Bronchial epithelial cell (primary cell): ENCODE results near the gene AGPAT3. TPM values are rescaled to one million over a fixed set of nuclear protein-coding genes. Genes with fewer than 3 reads are reported as not detected.

ENCODE experiments used
- DNase-seq: peaks from one replicate; pipeline ENCODE4 v3.0.0-alpha.2; 2010; ENCODE audit warnings: low read depth
- FAIRE-seq: peaks from 2 replicates; lab custom pipeline; 2011; peaks lifted over from hg19 to GRCh38; lab: Jason Lieb, UNC
- H3K27me3 ChIP-seq: 2 replicates; pipeline ENCODE4 v1.5.1; 2011; ENCODE audit warnings: low read length; ENCODE audit not compliant: control insufficient read depth, insufficient read depth
- H3K36me3 ChIP-seq: 2 replicates; pipeline ENCODE4 v1.5.1; 2011; ENCODE audit warnings: low read length; ENCODE audit not compliant: control insufficient read depth, insufficient read depth
- H3K4me3 ChIP-seq: 2 replicates; pipeline ENCODE4 v1.5.1; 2011; ENCODE audit warnings: mild to moderate bottlenecking, low read depth, low read length, control low read depth
- total RNA-seq: library from RNA; depleted of rRNA; stranded (reverse); fragments of >200 nt; gene quantifications from 2 replicates; pipeline ENCODE4 v1.2.1, GENCODE V29; 2014
- TF ChIP-seq, protein P1 (sequence below): IDR thresholded peaks from 2 replicates; pipeline ENCODE4 v1.5.1; 2011; ENCODE audit warnings: mild to moderate bottlenecking, moderate library complexity, low read length, control low read depth, inconsistent platforms; ENCODE audit not compliant: insufficient read depth, severe bottlenecking

The AGPAT3 gene
- total RNA-seq, 1 donor from 2014 or later: 40.5 TPM

DNA sequence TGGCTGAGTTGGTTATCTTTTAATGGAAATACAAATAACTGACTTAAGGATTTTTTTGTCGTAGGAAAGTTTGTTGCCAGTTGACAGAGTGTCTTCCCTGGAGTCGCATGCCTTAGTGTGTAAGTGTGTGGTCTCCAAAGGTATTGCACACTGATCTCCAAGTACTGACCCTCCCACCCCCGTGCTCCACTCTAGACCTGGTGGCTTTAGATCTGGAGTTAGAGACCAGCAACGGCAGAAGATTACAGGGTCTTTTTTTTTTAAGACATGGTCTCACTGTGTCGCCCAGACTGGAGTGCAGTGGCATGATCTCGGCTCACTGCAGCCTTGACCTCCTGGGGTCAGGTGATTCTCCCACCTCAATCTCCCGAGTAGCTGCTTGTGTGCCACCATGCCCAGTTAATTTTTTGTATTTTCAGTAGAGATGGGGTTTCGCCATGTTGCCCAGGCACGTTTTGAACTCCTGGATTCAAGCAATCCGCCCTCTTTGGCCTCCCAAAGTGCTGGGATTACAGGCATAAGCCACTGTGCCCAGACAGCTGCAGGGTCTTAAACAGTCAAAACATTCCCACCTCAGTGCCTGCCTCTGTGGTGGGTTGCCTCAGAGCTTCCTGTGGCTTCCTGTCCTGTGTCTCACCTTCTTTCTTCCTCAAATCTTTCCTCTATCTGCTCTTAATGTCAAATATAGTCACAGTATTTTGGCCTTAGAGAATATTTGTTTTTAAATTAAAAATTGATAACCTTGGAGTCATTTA is 154.0 kb downstream of the AGPAT3 start:
- no peak overlapping the region for H3K4me3 ChIP-seq
- H3K36me3 ChIP-seq: no peaks in the 10 kb centered on the region
- TF ChIP-seq, protein P1, sequence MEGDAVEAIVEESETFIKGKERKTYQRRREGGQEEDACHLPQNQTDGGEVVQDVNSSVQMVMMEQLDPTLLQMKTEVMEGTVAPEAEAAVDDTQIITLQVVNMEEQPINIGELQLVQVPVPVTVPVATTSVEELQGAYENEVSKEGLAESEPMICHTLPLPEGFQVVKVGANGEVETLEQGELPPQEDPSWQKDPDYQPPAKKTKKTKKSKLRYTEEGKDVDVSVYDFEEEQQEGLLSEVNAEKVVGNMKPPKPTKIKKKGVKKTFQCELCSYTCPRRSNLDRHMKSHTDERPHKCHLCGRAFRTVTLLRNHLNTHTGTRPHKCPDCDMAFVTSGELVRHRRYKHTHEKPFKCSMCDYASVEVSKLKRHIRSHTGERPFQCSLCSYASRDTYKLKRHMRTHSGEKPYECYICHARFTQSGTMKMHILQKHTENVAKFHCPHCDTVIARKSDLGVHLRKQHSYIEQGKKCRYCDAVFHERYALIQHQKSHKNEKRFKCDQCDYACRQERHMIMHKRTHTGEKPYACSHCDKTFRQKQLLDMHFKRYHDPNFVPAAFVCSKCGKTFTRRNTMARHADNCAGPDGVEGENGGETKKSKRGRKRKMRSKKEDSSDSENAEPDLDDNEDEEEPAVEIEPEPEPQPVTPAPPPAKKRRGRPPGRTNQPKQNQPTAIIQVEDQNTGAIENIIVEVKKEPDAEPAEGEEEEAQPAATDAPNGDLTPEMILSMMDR: no peak
- FAIRE-seq: no peak
- no peak for DNase-seq
- H3K27me3 ChIP-seq: no peaks in the 10 kb centered on the region

DNA sequence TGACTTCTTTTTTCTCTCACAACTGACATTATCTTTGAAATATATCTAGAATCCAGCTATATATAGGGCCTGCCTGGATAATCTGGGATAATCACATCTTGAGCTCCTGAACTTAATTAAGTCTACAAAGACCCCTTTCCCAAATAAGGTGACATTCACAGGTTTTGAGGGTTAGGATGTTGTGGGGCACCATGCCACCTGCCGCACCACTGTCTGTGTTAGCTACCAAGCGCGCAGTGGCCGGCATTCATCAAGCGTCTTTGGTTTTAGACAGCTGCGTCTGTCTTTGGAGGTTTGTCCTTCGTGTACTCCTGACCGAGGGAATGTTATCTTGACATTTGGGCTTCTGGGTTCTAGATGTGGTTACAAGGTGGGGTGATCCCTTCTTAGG is 154.5 kb downstream of the AGPAT3 start:
- Histone ChIP-seq H3K4me3 (no peak overlapping the region), H3K27me3 (no peaks in the 10 kb centered on the region), H3K36me3 (no peaks in the 10 kb centered on the region)
- DNase-seq: no peak
- FAIRE-seq: no peak
- TF ChIP-seq, protein P1: no peak

DNA sequence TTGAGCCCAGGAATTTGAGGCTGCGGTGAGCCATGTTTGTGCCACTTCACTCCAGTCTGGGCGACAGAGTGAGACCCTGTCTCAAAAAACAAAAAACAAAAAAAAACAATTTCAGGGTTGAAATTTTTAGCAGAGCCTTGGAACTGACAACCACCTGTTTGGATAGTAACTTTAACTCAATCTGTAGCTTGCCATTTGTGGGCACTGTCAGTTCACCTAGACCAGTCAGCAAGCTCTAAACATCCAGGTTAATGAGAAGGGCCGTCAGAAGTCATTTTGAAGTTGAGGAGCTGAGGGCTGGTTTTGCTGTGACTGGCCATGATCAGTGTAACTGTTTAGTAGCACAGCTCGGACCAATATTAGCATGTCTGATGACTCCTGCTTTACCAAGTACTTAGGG is 155.5 kb downstream of the AGPAT3 start:
- Histone ChIP-seq H3K36me3 (no peaks in the 10 kb centered on the region), H3K27me3 (no peaks in the 10 kb centered on the region), H3K4me3 (no peak overlapping the region)
- TF ChIP-seq, protein P1: no peak
- FAIRE-seq (no peak), DNase-seq (no peak)

DNA sequence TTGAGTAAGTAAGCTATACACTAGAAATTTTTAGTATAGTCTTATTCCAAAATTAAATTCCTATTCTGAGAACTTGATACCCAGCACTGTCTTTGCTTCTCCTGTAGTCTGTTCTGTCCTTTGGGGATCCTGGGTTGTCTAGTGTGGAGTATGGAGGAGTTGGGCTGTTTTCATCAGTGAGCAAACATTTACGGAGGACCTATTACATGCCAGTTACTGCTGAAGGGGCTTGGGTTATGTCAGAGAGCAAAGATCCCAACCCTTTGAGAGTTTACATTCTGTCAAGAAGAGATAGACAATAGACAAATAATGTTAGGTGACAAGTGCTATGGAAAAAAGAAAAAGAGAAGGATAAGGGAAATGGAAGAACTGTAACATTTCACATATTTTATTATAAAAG is 156.0 kb downstream of the AGPAT3 start:
- Histone ChIP-seq H3K36me3 (no peaks in the 10 kb centered on the region), H3K4me3 (no peak overlapping the region), H3K27me3 (no peaks in the 10 kb centered on the region)
- TF ChIP-seq, protein P1: no peak
- FAIRE-seq (no peak), DNase-seq (no peak)

DNA sequence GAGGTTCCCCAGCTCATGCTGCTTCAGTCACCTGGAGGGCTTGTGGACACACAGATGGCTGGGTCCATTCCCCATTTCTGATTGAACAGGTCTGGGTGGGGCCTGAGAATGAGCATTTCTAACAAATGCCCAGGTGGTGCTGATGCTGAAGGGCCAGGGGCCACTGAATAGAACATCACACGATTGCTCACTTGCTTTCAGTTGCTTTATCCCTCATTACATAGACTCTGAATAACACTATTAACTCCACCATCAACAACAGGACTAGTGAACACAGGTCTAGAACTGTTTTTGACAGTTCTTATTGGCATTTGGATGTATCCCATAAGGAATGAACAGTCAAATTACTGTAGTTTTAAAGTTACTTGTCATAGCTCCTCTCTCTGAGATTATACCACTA is 159.2 kb downstream of the AGPAT3 start:
- Histone ChIP-seq H3K36me3 (peaks cover 2% of the 10 kb centered on the region), H3K4me3 (no peak overlapping the region), H3K27me3 (no peaks in the 10 kb centered on the region)
- DNase-seq (no peak), FAIRE-seq (no peak)
- TF ChIP-seq, protein P1: no peak
